ENCODE measurements around the gene ACSM2B.
"Not testable (repeated sequence)": the region's sequence is repeated elsewhere in the genome, so short reads cannot be mapped to it uniquely, and the experiment has no call there.

ACSM2B gene

DNA sequence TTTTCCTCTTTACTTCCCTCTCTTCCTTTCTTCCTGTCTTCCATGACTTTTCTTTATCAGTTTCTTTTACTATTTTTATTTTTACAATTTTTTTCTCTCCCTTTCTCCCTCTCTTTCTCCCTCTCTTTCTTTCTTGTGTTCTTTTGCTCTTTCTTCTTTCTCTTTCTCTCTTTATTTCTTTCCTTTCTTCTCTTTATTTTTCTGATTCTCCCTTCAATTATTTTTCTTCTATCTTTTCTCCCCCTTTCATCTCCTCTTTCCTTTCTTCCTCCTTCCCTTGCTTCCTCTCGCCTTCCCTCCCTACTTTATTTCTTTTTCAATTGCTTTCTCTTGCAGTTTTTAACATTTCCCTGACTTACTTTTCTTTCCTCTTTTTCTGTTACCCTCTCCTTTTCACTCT, 39.5 kb downstream of the ACSM2B start:
- DNase-seq (ENCODE audit: low spot score) = not testable (repeated sequence)

DNA sequence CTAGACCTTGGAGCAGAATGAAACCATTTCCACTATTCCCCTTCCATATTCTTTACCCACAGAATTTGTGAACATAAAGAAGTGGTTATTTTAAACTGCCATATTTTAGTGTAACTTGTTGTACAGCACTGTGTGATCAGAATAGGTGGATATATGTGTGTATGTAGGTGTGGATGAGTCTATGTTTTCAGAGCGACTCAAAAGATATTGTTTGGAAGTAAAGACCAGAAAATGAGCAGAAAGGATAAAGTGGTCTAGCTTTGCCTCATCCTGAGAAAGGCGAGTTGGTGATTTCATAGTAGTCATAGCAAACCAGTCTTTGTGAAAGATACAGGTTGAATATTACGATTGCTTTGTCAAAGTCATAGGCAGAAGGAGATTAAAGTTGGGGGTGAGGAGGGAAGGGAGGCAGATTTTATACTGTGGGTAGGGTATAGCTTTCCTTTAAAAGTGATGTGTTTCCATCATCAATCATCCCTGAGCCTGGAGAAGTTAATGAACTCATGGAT, 43.8 kb downstream of the ACSM2B start:
- not testable (repeated sequence) for DNase-seq (ENCODE audit: low spot score)

DNA sequence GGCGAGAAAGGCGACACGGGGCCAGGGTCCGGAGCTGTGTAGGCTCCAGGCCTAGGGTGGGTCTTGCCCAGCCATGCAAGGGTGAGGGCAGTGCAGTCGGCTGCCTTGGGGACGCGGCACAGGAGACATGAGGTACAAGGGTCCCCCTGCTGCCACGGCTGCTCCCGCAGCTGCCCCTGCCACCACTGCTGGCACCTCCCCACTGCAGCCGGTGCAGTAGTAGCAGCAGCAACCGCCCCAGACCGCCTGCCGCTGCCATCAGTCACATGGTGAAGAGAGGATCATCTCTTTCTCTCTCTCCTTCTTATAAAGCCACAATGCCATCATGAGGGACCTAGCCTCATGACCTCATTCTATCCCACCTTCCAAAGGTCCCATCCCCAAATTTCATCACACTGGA, 44.4 kb downstream of the ACSM2B start:
- not testable (repeated sequence) for DNase-seq (ENCODE audit: low spot score)

DNA sequence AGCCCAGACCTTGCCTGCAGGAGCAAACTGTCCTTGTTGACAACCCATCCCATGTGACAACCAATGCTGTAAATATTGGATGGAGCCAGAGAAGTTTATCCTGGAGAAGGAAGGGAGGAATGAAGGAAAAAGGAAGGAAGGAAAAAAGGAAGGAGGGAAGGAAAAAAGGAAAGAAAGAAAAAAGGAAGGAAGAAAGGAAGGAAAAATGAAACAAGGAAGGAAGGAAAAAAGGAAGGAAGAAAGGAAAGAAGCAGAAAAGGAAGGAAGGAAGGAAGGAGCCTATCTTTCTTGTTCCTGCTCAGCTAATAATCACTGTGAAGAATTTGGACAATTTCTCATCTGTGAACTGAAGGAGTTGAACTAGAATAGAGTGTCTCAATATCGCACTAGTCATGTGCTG, 56.1 kb downstream of the ACSM2B start:
- no peak for DNase-seq (ENCODE audit: low spot score)

DNA sequence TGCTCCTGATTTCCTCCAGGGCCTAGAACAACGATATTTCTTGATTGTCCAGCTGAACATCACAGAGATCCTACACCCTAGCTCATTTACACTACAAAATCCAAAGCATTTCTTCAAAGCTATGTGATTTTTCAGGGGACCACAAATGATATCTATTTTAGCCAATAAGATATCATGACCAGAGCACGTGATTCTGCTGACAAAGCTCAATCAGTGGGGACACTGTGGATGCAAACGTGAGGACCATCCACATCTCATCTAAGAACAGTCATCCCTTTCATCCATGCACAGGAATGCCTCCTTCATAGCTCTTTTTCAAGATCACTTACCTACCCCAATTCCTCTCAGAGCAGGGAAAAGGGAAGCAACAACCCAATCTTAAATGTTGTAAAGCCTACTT, 56.9 kb downstream of the ACSM2B start:
- DNase-seq (ENCODE audit: low spot score) = no peak

DNA sequence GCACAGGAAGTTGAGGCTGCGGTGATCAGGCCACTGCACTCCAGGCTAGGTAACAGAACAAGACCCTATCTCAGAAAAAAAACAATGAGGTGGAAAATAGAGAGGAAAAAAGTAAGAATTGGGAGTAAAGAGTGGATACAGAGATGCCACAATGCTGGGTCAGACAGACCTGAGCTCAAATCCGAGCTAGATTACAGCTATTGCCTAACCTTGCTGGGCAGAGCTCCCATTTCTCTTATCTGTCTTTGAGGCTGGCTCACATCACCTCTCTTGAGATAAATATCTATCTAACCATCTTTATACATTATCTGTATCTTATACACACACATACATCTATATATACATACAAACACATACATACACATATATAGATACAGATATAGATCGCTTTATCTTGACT, 59.0 kb downstream of the ACSM2B start:
- DNase-seq (ENCODE audit: low spot score) = no peak

DNA sequence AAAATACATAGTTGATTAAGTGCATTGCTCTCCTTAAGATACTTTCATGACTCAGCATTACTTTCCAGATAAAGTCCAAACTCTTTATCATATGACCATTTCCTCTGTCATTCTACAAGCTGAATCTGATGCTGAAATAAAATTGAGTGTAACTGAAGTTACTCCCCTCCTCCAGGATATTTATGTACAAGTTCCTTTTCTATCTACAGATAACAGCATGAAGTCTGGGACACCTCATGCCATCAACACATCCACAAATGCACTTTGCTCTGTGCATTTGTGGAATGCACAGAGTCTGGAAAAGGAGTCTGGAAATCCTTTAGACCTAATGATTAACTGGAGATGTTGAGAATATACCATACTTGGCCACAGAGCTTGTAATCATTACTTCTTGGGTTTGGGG, 60.5 kb downstream of the ACSM2B start:
- no peak for DNase-seq (ENCODE audit: low spot score)

DNA sequence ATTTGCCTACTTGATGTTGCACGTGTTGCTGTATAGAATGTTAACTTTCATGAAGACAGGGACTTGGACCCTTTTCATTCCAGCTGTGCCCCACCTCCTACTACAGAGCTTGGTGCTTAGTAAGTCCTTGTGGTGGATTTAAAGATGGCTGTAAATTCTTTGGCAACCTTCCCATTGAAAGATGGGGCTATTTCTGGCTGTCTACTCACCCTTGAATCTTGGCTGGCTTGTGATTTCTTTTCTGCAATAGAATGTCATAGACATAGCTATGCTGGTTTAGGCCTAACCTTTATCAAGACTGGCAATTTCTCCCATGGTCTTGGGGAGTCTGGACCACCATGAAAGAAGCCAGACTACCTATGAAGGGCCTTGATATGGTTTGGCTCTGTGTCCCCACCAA, 65.8 kb downstream of the ACSM2B start:
- DNase-seq (ENCODE audit: low spot score) = no peak

DNA sequence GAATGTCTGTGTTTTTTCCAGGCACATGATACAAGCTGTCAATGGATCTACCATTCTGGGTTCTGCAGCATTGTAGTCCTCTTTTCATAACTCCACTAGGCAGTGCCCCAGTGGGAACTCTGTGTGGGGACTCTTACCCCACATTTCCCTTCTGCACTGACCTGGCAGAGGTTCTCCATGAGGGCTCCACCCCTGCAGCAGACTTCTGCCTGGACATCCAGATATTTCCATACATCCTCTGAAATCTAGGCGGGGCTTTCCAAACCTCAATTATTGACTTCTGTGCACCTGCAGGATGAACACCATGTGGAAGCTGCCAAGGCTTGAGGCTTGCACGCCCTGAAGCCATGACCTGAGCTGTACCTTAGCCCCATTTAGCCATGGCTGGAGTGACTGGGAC, 68.9 kb downstream of the ACSM2B start:
- DNase-seq (ENCODE audit: low spot score) = no peak

DNA sequence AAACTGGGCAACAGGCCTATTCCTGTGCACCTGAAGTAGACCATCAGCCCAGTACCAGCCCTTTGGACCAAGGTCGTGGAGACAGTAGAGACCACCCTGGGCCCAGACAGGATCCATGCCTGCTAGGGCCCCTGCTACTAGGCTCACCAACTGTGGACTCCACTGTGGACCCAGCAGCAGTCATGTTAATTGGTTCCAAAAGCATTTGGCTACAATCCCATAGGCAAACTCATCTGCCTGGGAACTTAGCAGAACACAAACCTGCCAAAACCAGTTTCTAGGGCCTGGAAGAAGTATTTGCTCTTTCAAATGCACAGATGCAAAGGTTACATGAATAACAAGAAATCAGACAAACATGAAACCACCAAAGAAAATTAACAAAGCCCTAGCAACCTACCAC, 71.7 kb downstream of the ACSM2B start:
- no peak for DNase-seq (ENCODE audit: low spot score)

DNA sequence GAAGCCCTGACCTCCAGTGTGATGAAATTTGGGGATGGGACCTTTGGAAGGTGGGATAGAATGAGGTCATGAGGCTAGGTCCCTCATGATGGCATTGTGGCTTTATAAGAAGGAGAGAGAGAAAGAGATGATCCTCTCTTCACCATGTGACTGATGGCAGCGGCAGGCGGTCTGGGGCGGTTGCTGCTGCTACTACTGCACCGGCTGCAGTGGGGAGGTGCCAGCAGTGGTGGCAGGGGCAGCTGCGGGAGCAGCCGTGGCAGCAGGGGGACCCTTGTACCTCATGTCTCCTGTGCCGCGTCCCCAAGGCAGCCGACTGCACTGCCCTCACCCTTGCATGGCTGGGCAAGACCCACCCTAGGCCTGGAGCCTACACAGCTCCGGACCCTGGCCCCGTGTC, 84.7 kb downstream of the ACSM2B start:
- DNase-seq (ENCODE audit: low spot score) = not testable (repeated sequence)

DNA sequence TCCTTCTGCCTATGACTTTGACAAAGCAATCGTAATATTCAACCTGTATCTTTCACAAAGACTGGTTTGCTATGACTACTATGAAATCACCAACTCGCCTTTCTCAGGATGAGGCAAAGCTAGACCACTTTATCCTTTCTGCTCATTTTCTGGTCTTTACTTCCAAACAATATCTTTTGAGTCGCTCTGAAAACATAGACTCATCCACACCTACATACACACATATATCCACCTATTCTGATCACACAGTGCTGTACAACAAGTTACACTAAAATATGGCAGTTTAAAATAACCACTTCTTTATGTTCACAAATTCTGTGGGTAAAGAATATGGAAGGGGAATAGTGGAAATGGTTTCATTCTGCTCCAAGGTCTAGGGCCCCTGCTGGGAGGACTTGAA, 85.2 kb downstream of the ACSM2B start:
- not testable (repeated sequence) for DNase-seq (ENCODE audit: low spot score)

Small RNAs within 50 kb of the gene (small RNA-seq; reads per million reads assigned to genes)
- 0 reads per million in 2 experiments for gene AC141273.3
